ENCODE data around the gene TMEM165.

DNA sequence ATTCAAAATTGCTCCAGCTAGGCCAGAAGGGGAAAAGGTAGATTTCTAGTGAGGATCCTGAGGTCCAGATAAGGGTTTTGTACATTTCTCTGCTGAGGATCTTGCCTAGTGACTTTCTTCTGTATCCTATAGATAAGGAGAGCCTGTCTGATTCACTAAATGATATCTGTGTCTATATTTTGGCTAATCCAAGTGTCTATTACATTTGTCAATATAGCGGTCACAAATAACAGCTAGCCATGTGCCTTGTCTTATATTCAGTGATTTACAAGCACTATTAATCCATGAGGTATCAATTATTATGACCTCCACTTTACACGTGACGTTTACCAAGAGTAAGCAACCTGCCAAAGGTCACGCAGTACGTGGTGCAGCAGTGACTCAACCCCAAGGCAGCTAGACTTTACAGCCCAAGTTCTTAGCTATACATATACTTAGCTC is 41.6 kb downstream of the TMEM165 start:
- TF ChIP-seq POLR2AphosphoS5 (IDR thresholded peaks at IDR 0.05) (peak in 1 of 3 donors; percentile 14), POLR2A (IDR thresholded peaks at IDR 0.05) (no peak), EP300 (IDR thresholded peaks at IDR 0.05; ENCODE audit: low read depth) (no peak)
- TF ChIP-seq, protein P1, sequence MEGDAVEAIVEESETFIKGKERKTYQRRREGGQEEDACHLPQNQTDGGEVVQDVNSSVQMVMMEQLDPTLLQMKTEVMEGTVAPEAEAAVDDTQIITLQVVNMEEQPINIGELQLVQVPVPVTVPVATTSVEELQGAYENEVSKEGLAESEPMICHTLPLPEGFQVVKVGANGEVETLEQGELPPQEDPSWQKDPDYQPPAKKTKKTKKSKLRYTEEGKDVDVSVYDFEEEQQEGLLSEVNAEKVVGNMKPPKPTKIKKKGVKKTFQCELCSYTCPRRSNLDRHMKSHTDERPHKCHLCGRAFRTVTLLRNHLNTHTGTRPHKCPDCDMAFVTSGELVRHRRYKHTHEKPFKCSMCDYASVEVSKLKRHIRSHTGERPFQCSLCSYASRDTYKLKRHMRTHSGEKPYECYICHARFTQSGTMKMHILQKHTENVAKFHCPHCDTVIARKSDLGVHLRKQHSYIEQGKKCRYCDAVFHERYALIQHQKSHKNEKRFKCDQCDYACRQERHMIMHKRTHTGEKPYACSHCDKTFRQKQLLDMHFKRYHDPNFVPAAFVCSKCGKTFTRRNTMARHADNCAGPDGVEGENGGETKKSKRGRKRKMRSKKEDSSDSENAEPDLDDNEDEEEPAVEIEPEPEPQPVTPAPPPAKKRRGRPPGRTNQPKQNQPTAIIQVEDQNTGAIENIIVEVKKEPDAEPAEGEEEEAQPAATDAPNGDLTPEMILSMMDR (IDR thresholded peaks at IDR 0.05) = no peak

Measured in transverse colon (tissue), 4 donors.